Neuron (in vitro differentiated cells): ENCODE measurements around the gene RBFOX1.

Source experiments
- H2AFZ ChIP-seq: one replicate; pipeline ENCODE4 v1.6.1; 2013; ENCODE audit warnings: low read depth, mild to moderate bottlenecking, inconsistent platforms, low read length, moderate library complexity
- H3K27me3 ChIP-seq: one replicate; pipeline ENCODE4 v1.6.1; 2013; ENCODE audit warnings: low read length; ENCODE audit not compliant: insufficient read depth
- H3K36me3 ChIP-seq: one replicate; pipeline ENCODE4 v1.6.1; 2013; ENCODE audit warnings: low read length; ENCODE audit not compliant: insufficient read depth
- H3K4me1 ChIP-seq: one replicate; pipeline ENCODE4 v1.6.1; 2013; ENCODE audit warnings: low read length; ENCODE audit not compliant: insufficient read depth
- H3K4me3 ChIP-seq: 2 replicates; pipeline ENCODE4 v1.5.1; 2013; ENCODE audit warnings: mild to moderate bottlenecking, low read length, moderate library complexity
- H3K9me3 ChIP-seq: one replicate; pipeline ENCODE4 v1.6.1; 2013; ENCODE audit warnings: low read length

The RBFOX1 gene

GRCh38 chr16:7366993-7367880, 34.6 kb downstream of the RBFOX1 start:
- Histone ChIP-seq H2AFZ (no peak overlapping the region), H3K4me1 (no peaks in the 10 kb centered on the region), H3K9me3 (no peaks in the 10 kb centered on the region), H3K36me3 (no peaks in the 10 kb centered on the region), H3K27me3 (no peaks in the 10 kb centered on the region), H3K4me3 (no peak overlapping the region)

GRCh38 chr16:7369204-7369603, 36.6 kb downstream of the RBFOX1 start:
- Histone ChIP-seq H3K4me3 (no peak overlapping the region), H3K27me3 (no peaks in the 10 kb centered on the region), H3K36me3 (no peaks in the 10 kb centered on the region), H3K4me1 (no peaks in the 10 kb centered on the region), H2AFZ (no peak overlapping the region), H3K9me3 (no peaks in the 10 kb centered on the region)

GRCh38 chr16:7372095-7372494, 39.5 kb downstream of the RBFOX1 start:
- no peak overlapping the region for H2AFZ ChIP-seq
- no peaks in the 10 kb centered on the region for H3K27me3 ChIP-seq
- no peaks in the 10 kb centered on the region for H3K36me3 ChIP-seq
- no peak overlapping the region for H3K4me3 ChIP-seq
- H3K4me1 ChIP-seq = no peaks in the 10 kb centered on the region
- H3K9me3 ChIP-seq = no peaks in the 10 kb centered on the region

GRCh38 chr16:7373776-7374175, 41.1 kb downstream of the RBFOX1 start:
- H3K27me3 ChIP-seq = no peaks in the 10 kb centered on the region
- no peaks in the 10 kb centered on the region for H3K9me3 ChIP-seq
- no peak overlapping the region for H2AFZ ChIP-seq
- H3K36me3 ChIP-seq = no peaks in the 10 kb centered on the region
- H3K4me3 ChIP-seq = no peak overlapping the region
- H3K4me1 ChIP-seq = no peaks in the 10 kb centered on the region

- H3K4me3 ChIP-seq = no peak overlapping the region
- H3K4me1 ChIP-seq = no peaks in the 10 kb centered on the region
- no peak overlapping the region for H2AFZ ChIP-seq
- no peaks in the 10 kb centered on the region for H3K36me3 ChIP-seq
- no peaks in the 10 kb centered on the region for H3K27me3 ChIP-seq
- no peaks in the 10 kb centered on the region for H3K9me3 ChIP-seq
Observed at GRCh38 chr16:7374614-7375174, 42.0 kb downstream of the RBFOX1 start.

- no peaks in the 10 kb centered on the region for H3K36me3 ChIP-seq
- no peak overlapping the region for H2AFZ ChIP-seq
- no peaks in the 10 kb centered on the region for H3K9me3 ChIP-seq
- H3K4me1 ChIP-seq = no peaks in the 10 kb centered on the region
- no peaks in the 10 kb centered on the region for H3K27me3 ChIP-seq
- H3K4me3 ChIP-seq = no peak overlapping the region
Observed at GRCh38 chr16:7376227-7376626, 43.6 kb downstream of the RBFOX1 start.

GRCh38 chr16:7377231-7377630, 44.6 kb downstream of the RBFOX1 start:
- no peak overlapping the region for H3K4me3 ChIP-seq
- no peaks in the 10 kb centered on the region for H3K4me1 ChIP-seq
- H2AFZ ChIP-seq = no peak overlapping the region
- H3K27me3 ChIP-seq = no peaks in the 10 kb centered on the region
- H3K9me3 ChIP-seq = no peaks in the 10 kb centered on the region
- H3K36me3 ChIP-seq = no peaks in the 10 kb centered on the region

GRCh38 chr16:7378024-7378695, 45.5 kb downstream of the RBFOX1 start:
- Histone ChIP-seq H3K4me1 (no peaks in the 10 kb centered on the region), H3K9me3 (no peaks in the 10 kb centered on the region), H2AFZ (no peak overlapping the region), H3K4me3 (no peak overlapping the region), H3K36me3 (no peaks in the 10 kb centered on the region), H3K27me3 (no peaks in the 10 kb centered on the region)

- Histone ChIP-seq H3K27me3 (no peaks in the 10 kb centered on the region), H2AFZ (no peak overlapping the region), H3K9me3 (no peaks in the 10 kb centered on the region), H3K4me1 (no peaks in the 10 kb centered on the region), H3K36me3 (no peaks in the 10 kb centered on the region), H3K4me3 (no peak overlapping the region)
Observed at GRCh38 chr16:7380441-7380840, 47.8 kb downstream of the RBFOX1 start.

- no peak overlapping the region for H2AFZ ChIP-seq
- no peaks in the 10 kb centered on the region for H3K9me3 ChIP-seq
- H3K36me3 ChIP-seq = no peaks in the 10 kb centered on the region
- H3K27me3 ChIP-seq = no peaks in the 10 kb centered on the region
- H3K4me1 ChIP-seq = no peaks in the 10 kb centered on the region
- H3K4me3 ChIP-seq = no peak overlapping the region
Observed at GRCh38 chr16:7380911-7381310, 48.3 kb downstream of the RBFOX1 start.

GRCh38 chr16:7381671-7382070, 49.0 kb downstream of the RBFOX1 start:
- Histone ChIP-seq H3K27me3 (no peaks in the 10 kb centered on the region), H3K4me3 (no peak overlapping the region), H3K4me1 (no peaks in the 10 kb centered on the region), H3K36me3 (no peaks in the 10 kb centered on the region), H3K9me3 (no peaks in the 10 kb centered on the region), H2AFZ (no peak overlapping the region)

- no peaks in the 10 kb centered on the region for H3K36me3 ChIP-seq
- no peaks in the 10 kb centered on the region for H3K27me3 ChIP-seq
- H2AFZ ChIP-seq = no peak overlapping the region
- H3K4me1 ChIP-seq = no peaks in the 10 kb centered on the region
- H3K4me3 ChIP-seq = no peak overlapping the region
- H3K9me3 ChIP-seq = no peaks in the 10 kb centered on the region
Observed at GRCh38 chr16:7382521-7382920, 49.9 kb downstream of the RBFOX1 start.

GRCh38 chr16:7390974-7391373, 58.3 kb downstream of the RBFOX1 start:
- Histone ChIP-seq H3K4me1 (no peaks in the 10 kb centered on the region), H3K36me3 (no peaks in the 10 kb centered on the region), H3K4me3 (no peak overlapping the region), H2AFZ (no peak overlapping the region), H3K27me3 (no peaks in the 10 kb centered on the region), H3K9me3 (no peaks in the 10 kb centered on the region)
